HCT116 (cell line): Measurements from ENCODE around the gene ALPL. TPM values are rescaled to one million over a fixed set of nuclear protein-coding genes. Genes with fewer than 3 reads are reported as not detected.

Experiments used
- ATAC-seq: fragments of 200-7000 bp; cut with Tn5 transposase; 2 replicates; pipeline ENCODE4 v1.9.1; 2020; ENCODE audit warnings: mild to moderate bottlenecking, moderate library complexity
- BruUV-seq: library from RNA; stranded (reverse); fragments of 400-500 nt; replicated peaks from 2 replicates; lab custom pipeline; 2021; lab: Mats Ljungman, UMichigan
- CTCF ChIA-PET: fragments of 300-600 bp; sonication (Branson Sonifier 250); formaldehyde crosslinking; loops from one replicate; lab custom pipeline; 2021; ENCODE audit warnings: antibody characterized with exemption; lab: Charles Lee
- POLR2A ChIA-PET: fragments of 300-600, 350-600 bp; sonication (Branson Sonifier 250); formaldehyde crosslinking; loops from one replicate; lab custom pipeline; 2021; ENCODE audit warnings: antibody characterized with exemption; lab: Charles Lee
- RAD21 ChIA-PET, 2 experiments: fragments of 300-600 bp; sonication (Branson Sonifier 250); formaldehyde crosslinking; loops; one replicate each; lab custom pipeline; 2023; ENCODE audit warnings: low total read pairs in 2 of 2; ENCODE audit not compliant: uncharacterized antibody in 2 of 2, unreplicated experiment in 2 of 2, low non-redundant PET in 1 of 2; lab: Charles Lee
- DNase-seq: peaks from one replicate; pipeline ENCODE4 v3.0.0-alpha.2; 2010; ENCODE audit warnings: low read depth, low spot score
- H2AFZ ChIP-seq: fragments of 200-600 bp; shearing (Covaris generic), sonication (generic); 2 replicates; pipeline ENCODE4 v1.6.1; 2017; ENCODE audit warnings: low read depth, mixed run types, mixed read lengths, antibody characterized with exemption, low read length; ENCODE audit not compliant: poor library complexity, severe bottlenecking
- H3K27ac ChIP-seq: 2 replicates; pipeline ENCODE4 v1.5.1; 2012; ENCODE audit warnings: low read depth, low read length
- H3K27me3 ChIP-seq: fragments of 200-600 bp; sonication (generic); 2 replicates; pipeline ENCODE4 v1.6.1; 2016; ENCODE audit warnings: mixed run types, low read length, mixed read lengths; ENCODE audit not compliant: insufficient read depth
- H3K36me3 ChIP-seq, 2 experiments: fragments of 200-500 bp in 1 of 2; fragments of 200-600 bp in 1 of 2; sonication (Bioruptor generic) in 1 of 2; sonication (generic) in 1 of 2; 2 replicates each; pipeline versions ENCODE4 v1.5.1 to v1.6.1; 2014 to 2016; ENCODE audit warnings: low read length in 2 of 2, inconsistent platforms in 1 of 2, mixed read lengths in 1 of 2, mixed run types in 1 of 2; ENCODE audit not compliant: insufficient read depth in 2 of 2, control insufficient read depth in 1 of 2
- H3K4me1 ChIP-seq, 2 experiments: fragments of 200-600 bp in 1 of 2; sonication (generic) in 1 of 2; 2 replicates each; pipeline versions ENCODE4 v1.5.1 to v1.6.1; 2012 to 2017; ENCODE audit warnings: low read length in 2 of 2, inconsistent platforms in 1 of 2, mild to moderate bottlenecking in 1 of 2, mixed read lengths in 1 of 2, mixed run types in 1 of 2, moderate library complexity in 1 of 2; ENCODE audit not compliant: insufficient read depth in 2 of 2, control insufficient read depth in 1 of 2
- H3K4me2 ChIP-seq: fragments of 200-600 bp; sonication (generic); 2 replicates; pipeline ENCODE4 v1.6.1; 2017; ENCODE audit warnings: mixed run types, low read length, mixed read lengths
- H3K4me3 ChIP-seq, 2 experiments: fragments of 200-600 bp in 1 of 2; sonication (generic) in 1 of 2; replicated peaks in 1 of 2; 2 replicates each; pipeline ENCODE4 v1.5.1; 2011 to 2016; ENCODE audit warnings: low read length in 2 of 2, control low read depth in 1 of 2, low read depth in 1 of 2, mild to moderate bottlenecking in 1 of 2, mixed read lengths in 1 of 2, mixed run types in 1 of 2
- H3K79me2 ChIP-seq: fragments of 200-600 bp; sonication (generic); 2 replicates; pipeline ENCODE4 v1.6.1; 2017; ENCODE audit warnings: mild to moderate bottlenecking, mixed run types, low read length, moderate library complexity, mixed read lengths; ENCODE audit not compliant: insufficient read depth
- H3K9ac ChIP-seq: fragments of 200-600 bp; sonication (generic); 2 replicates; pipeline ENCODE4 v1.6.1; 2016; ENCODE audit warnings: low read length, mixed read lengths
- H3K9me2 ChIP-seq: fragments of 200-600 bp; sonication (generic), shearing (Covaris generic); 2 replicates; pipeline ENCODE4 v1.6.1; 2017; ENCODE audit warnings: mixed run types, mild to moderate bottlenecking, moderate library complexity; ENCODE audit not compliant: insufficient read depth
- H3K9me3 ChIP-seq, 2 experiments: fragments of 200-500 bp in 1 of 2; fragments of 200-600 bp in 1 of 2; sonication (Bioruptor generic) in 1 of 2; sonication (generic) in 1 of 2; 2 replicates each; pipeline ENCODE4 v1.6.1; 2014 to 2017; ENCODE audit warnings: low read length in 2 of 2, mixed read lengths in 2 of 2, inconsistent platforms in 1 of 2, low read depth in 1 of 2, mild to moderate bottlenecking in 1 of 2, mixed run types in 1 of 2, moderate library complexity in 1 of 2; ENCODE audit not compliant: control insufficient read depth in 1 of 2, insufficient read depth in 1 of 2
- H4K20me1 ChIP-seq: fragments of 200-600 bp; sonication (generic), shearing (Covaris generic); 2 replicates; pipeline ENCODE4 v1.6.1; 2017; ENCODE audit warnings: mixed run types, mild to moderate bottlenecking, moderate library complexity; ENCODE audit not compliant: insufficient read depth
- CBX3 ChIP-seq: IDR thresholded peaks from 2 replicates; pipeline ENCODE4 v1.6.1; 2012; ENCODE audit warnings: low read depth
- CEBPB ChIP-seq: IDR thresholded peaks from 2 replicates; pipeline ENCODE4 v1.6.1; 2012; ENCODE audit warnings: low read depth
- ELF1 ChIP-seq: IDR thresholded peaks from 2 replicates; pipeline ENCODE4 v1.6.1; 2012; ENCODE audit warnings: low read depth, borderline replicate concordance
- EZH2 ChIP-seq: fragments of 200-600 bp; sonication (generic); IDR thresholded peaks from 2 replicates; pipeline ENCODE4 v1.6.1; 2017; ENCODE audit warnings: antibody characterized with exemption, mixed run types
- EZH2phosphoT487 ChIP-seq: fragments of 200-600 bp; IDR thresholded peaks from 2 replicates; pipeline ENCODE4 v1.6.1; 2018; ENCODE audit warnings: antibody characterized with exemption, borderline replicate concordance
- FOSL1 ChIP-seq: IDR thresholded peaks from 2 replicates; pipeline ENCODE4 v1.6.1; 2012; ENCODE audit warnings: low read depth
- JUND ChIP-seq: IDR thresholded peaks from 2 replicates; pipeline ENCODE4 v1.6.1; 2012
- POLR2A ChIP-seq: IDR thresholded peaks from 2 replicates; pipeline ENCODE4 v1.7.0; 2011; ENCODE audit warnings: borderline replicate concordance; ENCODE audit not compliant: insufficient read depth, insufficient read length; ENCODE audit errors: extremely low read depth
- POLR2AphosphoS5 ChIP-seq: IDR thresholded peaks from 2 replicates; pipeline ENCODE4 v1.6.1; 2011; ENCODE audit warnings: mild to moderate bottlenecking, low read depth, low read length, moderate library complexity
- RAD21 ChIP-seq: IDR thresholded peaks from 2 replicates; pipeline ENCODE4 v1.6.1; 2012; ENCODE audit warnings: low read depth, mild to moderate bottlenecking
- REST ChIP-seq: IDR thresholded peaks from 2 replicates; pipeline ENCODE4 v1.6.1; 2012; ENCODE audit warnings: low read depth
- SIN3A ChIP-seq: IDR thresholded peaks from 2 replicates; pipeline ENCODE4 v1.6.1; 2012; ENCODE audit warnings: low read depth
- SP1 ChIP-seq: IDR thresholded peaks from 2 replicates; pipeline ENCODE4 v1.6.1; 2012; ENCODE audit warnings: low read depth
- TCF7L2 ChIP-seq: IDR thresholded peaks from 2 replicates; pipeline ENCODE4 v1.7.0; 2011; ENCODE audit warnings: borderline replicate concordance, inconsistent platforms; ENCODE audit not compliant: insufficient read depth, insufficient read length; ENCODE audit errors: extremely low read depth
- ZBTB33 ChIP-seq: IDR thresholded peaks from 2 replicates; pipeline ENCODE4 v1.6.1; 2011; ENCODE audit warnings: mild to moderate bottlenecking, low read length, moderate library complexity; ENCODE audit not compliant: insufficient replicate concordance; ENCODE audit errors: extremely low read depth
- ZFX ChIP-seq: fragments of 450-650 bp; IDR thresholded peaks from 2 replicates; pipeline ENCODE4 v1.6.1; 2017
- ZNF274 ChIP-seq: fragments of 200-500 bp; sonication (Bioruptor generic); IDR thresholded peaks from 2 replicates; pipeline ENCODE4 v1.6.1; 2014; ENCODE audit warnings: mild to moderate bottlenecking, low read depth, low read length, inconsistent platforms
- intact Hi-C: fragments of 100-400 bp; cut with micrococcal nuclease; formaldehyde crosslinking; loops from 2 replicates; pipeline ENCODE4 v1.10.0; 2022
- total RNA-seq: library from RNA; stranded (reverse); gene quantifications from one replicate; pipeline ENCODE4 v1.2.1, GENCODE V29; 2021; ENCODE audit not compliant: unreplicated experiment

ALPL gene
- total RNA-seq, 1 experiment from 2014 or later, result 0.61 TPM

- no peak for TF ChIP-seq REST
Measured at GRCh38 chr1:21525340-21525717, 16.1 kb downstream of the ALPL start (continued).

GRCh38 chr1:21526441-21526840 is 17.2 kb downstream of the ALPL start:
- Histone ChIP-seq H3K9ac (no peak overlapping the region), H3K36me3 (no peaks in the 10 kb centered on the region), H3K27me3 (0 out of 2 replicates have a peak, but pooled peaks cover 4% of the 10 kb centered on the region), H3K9me3 (no peaks in the 10 kb centered on the region), H3K79me2 (no peaks in the 10 kb centered on the region), H3K27ac (no peak overlapping the region), H3K4me1 (peaks cover 0 to under 1% of the 10 kb centered on the region in 2 experiments; a peak in 1 of 4 replicates), H4K20me1 (no peaks in the 10 kb centered on the region), H2AFZ (no peak overlapping the region), H3K9me2 (no peaks in the 10 kb centered on the region), H3K4me2 (no peak overlapping the region), H3K4me3 (no peak overlapping the region)
- no TSS peak for BruUV-seq
- CTCF ChIA-PET, result no interaction called here
- POLR2A ChIA-PET, result no interaction called here
- RAD21 ChIA-PET, result no interaction called here
- ATAC-seq (no peak), DNase-seq (no peak)
- intact Hi-C loops, result no loop called here
- TF ChIP-seq ZFX, result no peak
- TF ChIP-seq SIN3A, result no peak
- no peak for TF ChIP-seq CBX3
- TF ChIP-seq ELF1, result no peak
- TF ChIP-seq JUND, result no peak
- no peak for TF ChIP-seq CEBPB
- no peak for TF ChIP-seq ZNF274
- no peak for TF ChIP-seq POLR2AphosphoS5
- no peak for TF ChIP-seq ZBTB33
- TF ChIP-seq TCF7L2, result no peak
- TF ChIP-seq EZH2, result no peak
- no peak for TF ChIP-seq FOSL1
- TF ChIP-seq RAD21, result no peak
- no peak for TF ChIP-seq REST
- TF ChIP-seq POLR2A, result no peak
- TF ChIP-seq SP1, result no peak
- TF ChIP-seq EZH2phosphoT487, result no peak
